K562 (cell line): ENCODE measurements around the gene CLIC3. TPM values are rescaled to one million over a fixed set of nuclear protein-coding genes. Genes with fewer than 3 reads are reported as not detected.
A peak's percentile ranks its signal among the peaks of the same experiment; 100 is the strongest.

Source experiments
- ATAC-seq: fragments of 200-7000 bp; cut with Tn5 transposase; 3 replicates; pipeline ENCODE4 v1.9.1; 2020; ENCODE audit warnings: moderate library complexity
- BruUV-seq: library from RNA; stranded (reverse); fragments of 400-500 nt; replicated peaks from 2 replicates; lab custom pipeline; 2021; lab: Mats Ljungman, UMichigan
- CTCF ChIA-PET: fragments of 300-600 bp; formaldehyde crosslinking; extraction: SDS; loops from one replicate; lab custom pipeline; 2021; ENCODE audit warnings: low intra/inter-chr PET ratio; lab: Yijun Ruan, JAX
- POLR2A ChIA-PET: fragments of 300-600, 350-650 bp; sonication (Branson Sonifier 250); formaldehyde crosslinking; extraction: SDS; loops from one replicate; lab custom pipeline; 2021; ENCODE audit warnings: antibody characterized with exemption, inconsistent platforms; lab: Yijun Ruan, JAX
- DNase-seq, 4 experiments: peaks; one replicate each; pipeline versions ENCODE4 v3.0.0 to v3.0.0-alpha.2; 2011 to 2018; ENCODE audit warnings: low spot score in 3 of 4, mixed read lengths in 3 of 4; ENCODE audit errors: extremely low read depth in 1 of 4
- FAIRE-seq: peaks from 2 replicates; lab custom pipeline; 2011; peaks lifted over from hg19 to GRCh38; lab: Jason Lieb, UNC
- H2AFZ ChIP-seq: 2 replicates; pipeline ENCODE4 v1.6.0; 2011; ENCODE audit warnings: low read depth, low read length, control low read depth, inconsistent platforms
- H3K27ac ChIP-seq: fragments of 200-600 bp; 3 replicates; pipeline ENCODE4 v1.8.0; 2011; ENCODE audit warnings: low read depth, mild to moderate bottlenecking, control low read depth, inconsistent platforms, low read length, moderate library complexity, mixed read lengths; ENCODE audit errors: extremely low read depth
- H3K27me3 ChIP-seq, 2 experiments: fragments of 300-600 bp in 1 of 2; 2 replicates in 1 of 2; 3 replicates in 1 of 2; pipeline versions ENCODE4 v1.6.0 to v1.8.0; 2011; ENCODE audit warnings: inconsistent platforms in 2 of 2, low read length in 2 of 2, mild to moderate bottlenecking in 1 of 2, mixed read lengths in 1 of 2, moderate library complexity in 1 of 2; ENCODE audit not compliant: control insufficient read depth in 2 of 2, insufficient read depth in 2 of 2
- H3K36me3 ChIP-seq: fragments of 300-600 bp; 3 replicates; pipeline ENCODE4 v1.8.0; 2011; ENCODE audit warnings: mild to moderate bottlenecking, low read length, inconsistent platforms; ENCODE audit not compliant: control insufficient read depth, insufficient read depth
- H3K4me1 ChIP-seq, 2 experiments: fragments of 200-600 bp in 1 of 2; replicated peaks in 1 of 2; 2 replicates in 1 of 2; 3 replicates in 1 of 2; pipeline versions ENCODE4 v1.5.1 to v1.8.0; 2011; ENCODE audit warnings: inconsistent platforms in 2 of 2, low read length in 2 of 2, mild to moderate bottlenecking in 1 of 2, mixed read lengths in 1 of 2, moderate library complexity in 1 of 2; ENCODE audit not compliant: control insufficient read depth in 2 of 2, insufficient read depth in 2 of 2
- H3K4me2 ChIP-seq: 2 replicates; pipeline ENCODE4 v1.6.1; 2011; ENCODE audit warnings: low read length, control low read depth, inconsistent platforms, mixed read lengths; ENCODE audit not compliant: insufficient read depth
- H3K4me3 ChIP-seq: fragments of 200-600 bp; sonication (generic), shearing (Covaris generic); 2 replicates; pipeline ENCODE4 v1.5.1; 2016; ENCODE audit warnings: control low read depth, inconsistent platforms
- H3K79me2 ChIP-seq: fragments of 200-600 bp; 3 replicates; pipeline ENCODE4 v1.8.0; 2011; ENCODE audit warnings: low read length, inconsistent platforms; ENCODE audit not compliant: control insufficient read depth, insufficient read depth
- H3K9ac ChIP-seq, 2 experiments: 2 replicates each; pipeline versions ENCODE4 v1.6.0 to v1.6.1; 2011; ENCODE audit warnings: low read depth in 2 of 2, low read length in 2 of 2, control low read depth in 1 of 2, inconsistent platforms in 1 of 2, mild to moderate bottlenecking in 1 of 2, mixed read lengths in 1 of 2; ENCODE audit not compliant: insufficient read depth in 1 of 2
- H3K9me1 ChIP-seq: one replicate; pipeline ENCODE4 v1.6.0; 2011; ENCODE audit warnings: inconsistent platforms, mild to moderate bottlenecking, low read length, moderate library complexity; ENCODE audit not compliant: control insufficient read depth, insufficient read depth
- H3K9me3 ChIP-seq: replicated peaks from 2 replicates; pipeline ENCODE4 v1.5.1; 2011; ENCODE audit warnings: low read depth, low read length, inconsistent platforms; ENCODE audit not compliant: control insufficient read depth, insufficient read depth
- H4K20me1 ChIP-seq: replicated peaks from 2 replicates; pipeline ENCODE4 v1.6.1; 2011; ENCODE audit warnings: low read length, inconsistent platforms, mixed read lengths; ENCODE audit not compliant: control insufficient read depth, insufficient read depth
- CREB3 ChIP-seq: fragments of 450-650 bp; conservative IDR thresholded peaks from 2 replicates; pipeline ENCODE4 v1.6.1; 2016; ENCODE audit warnings: missing genetic modification characterization, low read depth, mild to moderate bottlenecking, missing compliant biosample characterization, moderate library complexity
- ESRRB ChIP-seq: fragments of 250-450 bp; sonication (Bioruptor Pico); IDR thresholded peaks from 2 replicates; pipeline ENCODE4 v1.5.0; 2020; ENCODE audit warnings: mild to moderate bottlenecking, moderate library complexity, borderline replicate concordance
- MAFG ChIP-seq: fragments of 450-650 bp; conservative IDR thresholded peaks from 2 replicates; pipeline ENCODE4 v1.6.1; 2016; ENCODE audit warnings: missing genetic modification characterization, missing compliant biosample characterization
- MLLT1 ChIP-seq, 2 experiments: fragments of 450-650 bp; IDR thresholded peaks; 2 replicates each; pipeline ENCODE4 v1.6.1; 2016
- NRF1 ChIP-seq, 2 experiments: fragments of 450-650 bp; IDR thresholded peaks in 1 of 2; conservative IDR thresholded peaks in 1 of 2; 2 replicates each; pipeline ENCODE4 v1.6.1; 2014; ENCODE audit warnings: mild to moderate bottlenecking in 2 of 2
- POLR2A ChIP-seq: fragments of 450-650 bp; conservative IDR thresholded peaks from 2 replicates; pipeline ENCODE4 v1.6.1; 2016
- POLR2G ChIP-seq: fragments of 200-400 bp; formaldehyde crosslinking; IDR thresholded peaks from 2 replicates; pipeline ENCODE4 v1.6.1; 2017; ENCODE audit warnings: low read depth, mild to moderate bottlenecking, antibody characterized with exemption, low read length, moderate library complexity
- PRPF4 ChIP-seq: fragments of 200-400 bp; formaldehyde crosslinking; IDR thresholded peaks from one replicate; pipeline ENCODE4 v1.6.1; 2017; ENCODE audit warnings: low read length, low read depth, mild to moderate bottlenecking; ENCODE audit not compliant: insufficient read depth, poor library complexity, severe bottlenecking
- TCF3 ChIP-seq: sonication (generic); formaldehyde crosslinking; IDR thresholded peaks from 2 replicates; pipeline ENCODE4 v1.4.0; 2020; ENCODE audit warnings: mild to moderate bottlenecking, missing genetic modification reagents
- WGBS: fragments of 100-300 bp; shearing (Covaris generic); methylation state at CpG from one replicate; pipeline ENCODE4 v1.1.6; 2016; ENCODE audit warnings: low coverage, mixed read lengths; ENCODE audit not compliant: insufficient coverage; ENCODE audit errors: missing lambda C conversion rate; 5-methylcytosine and 5-hydroxymethylcytosine counted together
- in situ Hi-C: fragments of 300-500 bp; cut with MboI; formaldehyde crosslinking; loops from 4 replicates; pipeline ENCODE4 v1.15.0; 2018; ENCODE audit warnings: inconsistent platforms, mixed read lengths
- intact Hi-C: fragments of 100-400 bp; cut with micrococcal nuclease; formaldehyde crosslinking; loops from 2 replicates; pipeline ENCODE4 v1.14.2; 2022
- polyA plus RNA-seq, 8 experiments: library from polyadenylated mRNA; depleted of rRNA in 4 of 8; stranded (reverse) in 5 of 8; unstranded in 3 of 8; fragments of >200 nt; fragmentation: Nextera tagmentation in 2 of 8; fragmentation: Illumina TruSeq in 1 of 8; extraction: Ambion mirVana in 2 of 8; extraction: Trizol in 1 of 8; gene quantifications; 2 replicates each; pipeline versions ENCODE4 v1.2.1 to v1.2.3, GENCODE V29; 2011 to 2014; ENCODE audit warnings: inconsistent platforms in 1 of 8, missing spikeins in 1 of 8
- total RNA-seq, 7 experiments: library from RNA; depleted of rRNA in 6 of 7; stranded (reverse); fragments of >200 nt in 6 of 7; fragmentation: Illumina TruSeq in 2 of 7; extraction: Trizol in 2 of 7; gene quantifications; 2 replicates each; pipeline versions ENCODE4 v1.2.1 to v1.2.3, GENCODE V29; 2011 to 2021; ENCODE audit warnings: low replicate concordance in 1 of 7
- TF ChIP-seq, protein P1 (sequence below): sonication (generic); formaldehyde crosslinking; IDR thresholded peaks from 2 replicates; pipeline ENCODE4 v1.8.0; 2022; ENCODE audit warnings: mild to moderate bottlenecking, missing genetic modification reagents

The CLIC3 gene
- total and polyA plus RNA-seq, 9 of the 15 experiments (the other 6 are each of a cell fraction or from before 2014, with no cell fraction given): 0.27 to 0.29 TPM; not detected in 7

- TF ChIP-seq PRPF4 (peak; percentile 53), POLR2A (peak; percentile 20; the same call in 1 of the 2 replicates), POLR2G (peak; percentile 61; the same call in 1 of the 2 replicates), TCF3 (CRISPR knock-in tag) (no peak), CREB3 (tag) (no peak), MLLT1 (IDR thresholded peaks at IDR 0.05) (0 out of 4 replicates have a peak, but pooled peaks of 1 of the 2 experiments have one; percentile 22), NRF1 (conservative IDR thresholded peaks at IDR 0.05 in 1 of 2, IDR thresholded peaks at IDR 0.05 in 1 of 2) (no peak), ESRRB (no peak), MAFG (tag) (no peak)
- TF ChIP-seq, protein P1, sequence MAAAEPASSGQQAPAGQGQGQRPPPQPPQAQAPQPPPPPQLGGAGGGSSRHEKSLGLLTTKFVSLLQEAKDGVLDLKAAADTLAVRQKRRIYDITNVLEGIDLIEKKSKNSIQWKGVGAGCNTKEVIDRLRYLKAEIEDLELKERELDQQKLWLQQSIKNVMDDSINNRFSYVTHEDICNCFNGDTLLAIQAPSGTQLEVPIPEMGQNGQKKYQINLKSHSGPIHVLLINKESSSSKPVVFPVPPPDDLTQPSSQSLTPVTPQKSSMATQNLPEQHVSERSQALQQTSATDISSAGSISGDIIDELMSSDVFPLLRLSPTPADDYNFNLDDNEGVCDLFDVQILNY (CRISPR knock-in tag): no peak
- no peaks in the 10 kb centered on the region for H3K27me3 ChIP-seq
- no peak overlapping the region for H3K4me2 ChIP-seq
- in situ Hi-C loops (no loop called here), intact Hi-C loops (no loop called here)
- no peaks in the 10 kb centered on the region for H3K9me1 ChIP-seq
- H3K27ac ChIP-seq: no peak overlapping the region
- peaks cover 22% of the 10 kb centered on the region; the same call in 1 of the 3 replicates for H3K36me3 ChIP-seq
- H3K4me1 ChIP-seq: peaks cover 32 to 75% of the 10 kb centered on the region in 2 experiments
- peaks cover 18% of the 10 kb centered on the region for H3K79me2 ChIP-seq
- ChIA-PET POLR2A (interaction anchor here (0.6 to 1.3 kb wide), 3 partner anchors 9 to 149 kb away, joined by 3 to 8 read pairs (median 4); no protein-coding TSS in a partner anchor), CTCF (no interaction called here)
- WGBS: 90% methylated on average over 10 of the region's 30 CpGs
- DNase-seq (no peak), FAIRE-seq (no peak), ATAC-seq (no peak)
- no TSS peak for BruUV-seq
- no peak overlapping the region for H3K4me3 ChIP-seq
- peaks cover 6% of the 10 kb centered on the region for H3K9me3 ChIP-seq
- peak overlapping the region in 1 of 2 experiments; percentile 88; a peak in 1 of 4 replicates for H3K9ac ChIP-seq
- no peak overlapping the region for H2AFZ ChIP-seq
- H4K20me1 ChIP-seq: no peaks in the 10 kb centered on the region
Observed at GRCh38 chr9:136995362-136995761, 1.0 kb downstream of the CLIC3 start.
